Glutamatergic neuron (in vitro differentiated cells): ENCODE measurements around the gene BCL2L11. TPM values are rescaled to one million over a fixed set of nuclear protein-coding genes. Genes with fewer than 3 reads are reported as not detected.

Experiments
- DNase-seq: peaks from one replicate; pipeline ENCODE4 v3.0.0; 2022
- H3K27ac Mint-ChIP-seq: one replicate; pipeline ENCODE4 v1.8.0; 2020; ENCODE audit warnings: mild to moderate bottlenecking, mixed read lengths, inconsistent platforms; ENCODE audit not compliant: unreplicated experiment
- H3K27me3 Mint-ChIP-seq: one replicate; pipeline ENCODE4 v1.8.0; 2020; ENCODE audit warnings: mild to moderate bottlenecking, moderate library complexity, mixed read lengths, inconsistent platforms; ENCODE audit not compliant: unreplicated experiment
- H3K36me3 Mint-ChIP-seq: one replicate; pipeline ENCODE4 v1.8.0; 2020; ENCODE audit warnings: mild to moderate bottlenecking, mixed read lengths, inconsistent platforms; ENCODE audit not compliant: unreplicated experiment
- H3K4me1 Mint-ChIP-seq: one replicate; pipeline ENCODE4 v1.8.0; 2020; ENCODE audit warnings: mild to moderate bottlenecking, low read depth, mixed read lengths, inconsistent platforms; ENCODE audit not compliant: unreplicated experiment
- H3K4me3 Mint-ChIP-seq: one replicate; pipeline ENCODE4 v1.8.0; 2020; ENCODE audit warnings: mild to moderate bottlenecking, mixed read lengths, inconsistent platforms; ENCODE audit not compliant: unreplicated experiment
- H3K9me3 Mint-ChIP-seq: one replicate; pipeline ENCODE4 v1.8.0; 2020; ENCODE audit warnings: mild to moderate bottlenecking, moderate library complexity, mixed read lengths, inconsistent platforms; ENCODE audit not compliant: unreplicated experiment
- CTCF ChIP-seq: fragments of 200-600 bp; sonication (generic); IDR thresholded peaks from one replicate; pipeline ENCODE4 v1.5.0; 2021; ENCODE audit not compliant: partially characterized antibody, unreplicated experiment
- total RNA-seq: library from RNA; stranded (reverse); fragmentation: NEBNext Ultra II Directional; extraction: Animal tissue kit (Norgen Biotek cat#: 25700); gene quantifications from one replicate; pipeline ENCODE4 v1.2.1, GENCODE V29; 2021; ENCODE audit not compliant: unreplicated experiment

Gene BCL2L11
- total RNA-seq, 1 donor from 2014 or later: 20.0 TPM

GRCh38 chr2:111188681-111189080, 68.0 kb downstream of the BCL2L11 start:
- Mint-ChIP-seq H3K4me3 (no peak overlapping the region), H3K4me1 (no peaks in the 10 kb centered on the region), H3K27ac (no peak overlapping the region), H3K36me3 (no peaks in the 10 kb centered on the region), H3K27me3 (peaks cover 5% of the 10 kb centered on the region), H3K9me3 (no peaks in the 10 kb centered on the region)
- TF ChIP-seq CTCF: no peak
- DNase-seq: no peak

- peaks cover 5% of the 10 kb centered on the region for H3K27me3 Mint-ChIP-seq
- no peaks in the 10 kb centered on the region for H3K36me3 Mint-ChIP-seq
- H3K4me1 Mint-ChIP-seq: no peaks in the 10 kb centered on the region
- H3K4me3 Mint-ChIP-seq: no peak overlapping the region
- no peak for TF ChIP-seq CTCF
- H3K9me3 Mint-ChIP-seq: no peaks in the 10 kb centered on the region
- no peak overlapping the region for H3K27ac Mint-ChIP-seq
- no peak for DNase-seq
Measured at GRCh38 chr2:111189106-111189505, 68.4 kb downstream of the BCL2L11 start.

GRCh38 chr2:111190816-111191540, 70.3 kb downstream of the BCL2L11 start:
- Mint-ChIP-seq H3K4me3 (no peak overlapping the region), H3K36me3 (no peaks in the 10 kb centered on the region), H3K4me1 (no peaks in the 10 kb centered on the region), H3K9me3 (no peaks in the 10 kb centered on the region), H3K27me3 (no peaks in the 10 kb centered on the region), H3K27ac (no peak overlapping the region)
- no peak for TF ChIP-seq CTCF
- DNase-seq: no peak

- Mint-ChIP-seq H3K4me1 (no peaks in the 10 kb centered on the region), H3K4me3 (no peak overlapping the region), H3K27ac (no peak overlapping the region), H3K36me3 (no peaks in the 10 kb centered on the region), H3K27me3 (no peaks in the 10 kb centered on the region), H3K9me3 (no peaks in the 10 kb centered on the region)
- DNase-seq: no peak
- no peak for TF ChIP-seq CTCF
Measured at GRCh38 chr2:111191877-111192276, 71.2 kb downstream of the BCL2L11 start.

- no peak for DNase-seq
- Mint-ChIP-seq H3K27ac (no peak overlapping the region), H3K4me1 (no peaks in the 10 kb centered on the region), H3K36me3 (no peaks in the 10 kb centered on the region), H3K9me3 (no peaks in the 10 kb centered on the region), H3K27me3 (no peaks in the 10 kb centered on the region), H3K4me3 (no peak overlapping the region)
- TF ChIP-seq CTCF: no peak
Measured at GRCh38 chr2:111192776-111193368, 72.2 kb downstream of the BCL2L11 start.
